GM12878 (cell line): Measurements from ENCODE around the gene DIDO1. TPM values are rescaled to one million over a fixed set of nuclear protein-coding genes. Genes with fewer than 3 reads are reported as not detected.
A peak's percentile ranks its signal among the peaks of the same experiment; 100 is the strongest.

Source experiments
- ATAC-seq: fragments of 200-7000 bp; cut with Tn5 transposase; 3 replicates; pipeline ENCODE4 v1.9.1; 2020; ENCODE audit warnings: mild to moderate bottlenecking, moderate library complexity
- BruUV-seq: library from RNA; stranded (reverse); fragments of 400-500 nt; replicated peaks from 2 replicates; lab custom pipeline; 2021; lab: Mats Ljungman, UMichigan
- CTCF ChIA-PET: fragments of 300-600 bp; sonication (Branson Sonifier 250); formaldehyde crosslinking; extraction: SDS; loops from one replicate; lab custom pipeline; 2021; ENCODE audit warnings: inconsistent platforms; lab: Yijun Ruan, JAX
- POLR2A ChIA-PET: fragments of 350-600 bp; formaldehyde crosslinking; extraction: SDS; loops from one replicate; lab custom pipeline; 2021; ENCODE audit warnings: inconsistent platforms; lab: Charles Lee
- RAD21 ChIA-PET: fragments of 300-600 bp; sonication (Branson Sonifier 250); formaldehyde crosslinking; loops from one replicate; lab custom pipeline; 2023; ENCODE audit warnings: antibody characterized with exemption; ENCODE audit not compliant: unreplicated experiment; lab: Charles Lee
- SMC1A ChIA-PET: fragments of 300-600 bp; sonication (Branson Sonifier 250); formaldehyde crosslinking; loops from one replicate; lab custom pipeline; 2023; ENCODE audit not compliant: unreplicated experiment, uncharacterized antibody; lab: Charles Lee
- DNase-seq: peaks from one replicate; pipeline ENCODE4 v3.0.0-alpha.2; 2011; ENCODE audit warnings: low read depth, low spot score
- FAIRE-seq: peaks from 3 replicates; lab custom pipeline; 2011; peaks lifted over from hg19 to GRCh38; lab: Jason Lieb, UNC
- H2AFZ ChIP-seq: 2 replicates; pipeline ENCODE4 v1.6.0; 2011; ENCODE audit warnings: low read depth, low read length, control low read depth; ENCODE audit not compliant: control insufficient read depth
- H3K27ac ChIP-seq: 2 replicates; pipeline ENCODE4 v1.5.1; 2011; ENCODE audit warnings: control low read depth; ENCODE audit not compliant: control insufficient read depth, insufficient read depth
- H3K27me3 ChIP-seq, 2 experiments: replicated peaks in 1 of 2; 2 replicates each; pipeline versions ENCODE4 v1.6.0 to v1.6.1; 2011; ENCODE audit warnings: low read length in 1 of 2; ENCODE audit not compliant: control insufficient read depth in 2 of 2, insufficient read depth in 2 of 2
- H3K36me3 ChIP-seq, 2 experiments: 2 replicates each; pipeline ENCODE4 v1.5.1; 2011; ENCODE audit warnings: low read length in 1 of 2; ENCODE audit not compliant: control insufficient read depth in 2 of 2, insufficient read depth in 2 of 2
- H3K4me1 ChIP-seq: 2 replicates; pipeline ENCODE4 v1.6.1; 2011; ENCODE audit warnings: mild to moderate bottlenecking, low read length, moderate library complexity, mixed read lengths; ENCODE audit not compliant: control insufficient read depth, insufficient read depth
- H3K4me2 ChIP-seq: 2 replicates; pipeline ENCODE4 v1.6.0; 2011; ENCODE audit warnings: control low read depth; ENCODE audit not compliant: control insufficient read depth, insufficient read depth
- H3K4me3 ChIP-seq: fragments of 200-600 bp; sonication (generic); 2 replicates; pipeline ENCODE4 v1.5.1; 2016
- H3K79me2 ChIP-seq: 2 replicates; pipeline ENCODE4 v1.6.0; 2011; ENCODE audit warnings: low read length; ENCODE audit not compliant: control insufficient read depth, insufficient read depth
- H3K9ac ChIP-seq: 2 replicates; pipeline ENCODE4 v1.8.0; 2011; ENCODE audit warnings: low read length, control low read depth, mixed read lengths; ENCODE audit not compliant: control insufficient read depth, insufficient read depth
- H3K9me3 ChIP-seq: replicated peaks from 3 replicates; pipeline ENCODE4 v1.5.1; 2011; ENCODE audit warnings: mild to moderate bottlenecking, low read length; ENCODE audit not compliant: control insufficient read depth, insufficient read depth
- H4K20me1 ChIP-seq: 2 replicates; pipeline ENCODE4 v1.6.0; 2011; ENCODE audit not compliant: control insufficient read depth, insufficient read depth
- ATF2 ChIP-seq: IDR thresholded peaks from 2 replicates; pipeline ENCODE4 v1.6.1; 2012; ENCODE audit warnings: low read length, inconsistent platforms
- CHD2 ChIP-seq: IDR thresholded peaks from 2 replicates; pipeline ENCODE4 v1.6.1; 2011; ENCODE audit warnings: low read depth, low read length, improper control_type of control experiment, borderline replicate concordance
- E2F8 ChIP-seq: fragments of 450-650 bp; IDR thresholded peaks from 2 replicates; pipeline ENCODE4 v1.6.1; 2018; ENCODE audit warnings: mild to moderate bottlenecking, low read depth, moderate library complexity; ENCODE audit not compliant: partially characterized antibody
- NBN ChIP-seq: fragments of 450-650 bp; IDR thresholded peaks from 2 replicates; pipeline ENCODE4 v1.6.1; 2016
- NR2F1 ChIP-seq: fragments of 450-650 bp; conservative IDR thresholded peaks from 2 replicates; pipeline ENCODE4 v1.6.1; 2017; ENCODE audit warnings: mild to moderate bottlenecking
- RELA ChIP-seq: fragments of 450-650 bp; IDR thresholded peaks from 2 replicates; pipeline ENCODE4 v1.8.0; 2014; ENCODE audit warnings: borderline replicate concordance; ENCODE audit not compliant: partially characterized antibody
- SMARCA5 ChIP-seq: fragments of 450-650 bp; IDR thresholded peaks from 2 replicates; pipeline ENCODE4 v1.6.1; 2017; ENCODE audit warnings: mild to moderate bottlenecking
- ZBTB11 ChIP-seq: fragments of 450-650 bp; formaldehyde crosslinking; IDR thresholded peaks from 2 replicates; pipeline ENCODE4 v1.5.0; 2022; ENCODE audit warnings: mild to moderate bottlenecking, missing genetic modification characterization
- ZSCAN29 ChIP-seq: fragments of 450-650 bp; IDR thresholded peaks from 2 replicates; pipeline ENCODE4 v1.6.1; 2017; ENCODE audit warnings: mild to moderate bottlenecking, moderate library complexity
- WGBS: methylation state at CpG from one replicate; pipeline ENCODE4 v1.1.6; 2016; ENCODE audit warnings: low lambda C conversion rate; ENCODE audit not compliant: insufficient replicate concordance, insufficient coverage; ENCODE audit errors: missing lambda C conversion rate; 5-methylcytosine and 5-hydroxymethylcytosine counted together
- in situ Hi-C: fragments of 300-500 bp; cut with MboI; formaldehyde crosslinking; loops from 9 replicates; pipeline ENCODE4 v1.14.3; 2018; ENCODE audit warnings: mixed read lengths
- intact Hi-C: fragments of 100-400 bp; cut with micrococcal nuclease; formaldehyde crosslinking; loops from one replicate; pipeline ENCODE4 v1.14.2; 2022; ENCODE audit not compliant: unreplicated experiment
- polyA plus RNA-seq, 11 experiments: library from polyadenylated mRNA; depleted of rRNA in 4 of 11; unstranded in 6 of 11; stranded (reverse) in 5 of 11; fragments of >200 nt; fragmentation: Nextera tagmentation in 4 of 11; fragmentation: Illumina TruSeq in 1 of 11; extraction: Ambion mirVana in 4 of 11; extraction: Trizol in 1 of 11; gene quantifications; 1 replicate in 1 of 11; 2 replicates in 10 of 11; pipeline versions ENCODE4 v1.2.1 to v1.2.3, GENCODE V29; 2011 to 2016; ENCODE audit warnings: inconsistent platforms in 2 of 11, missing spikeins in 2 of 11, low read depth in 1 of 11
- total RNA-seq, 4 experiments: library from RNA; depleted of rRNA in 3 of 4; stranded (reverse); fragments of >200 nt in 3 of 4; fragmentation: Illumina TruSeq in 1 of 4; extraction: Trizol in 1 of 4; gene quantifications; 2 replicates each; pipeline versions ENCODE4 v1.2.1 to v1.2.3, GENCODE V29; 2013 to 2021
- TF ChIP-seq, protein P1 (sequence below): fragments of 450-650 bp; formaldehyde crosslinking; IDR thresholded peaks from 2 replicates; pipeline ENCODE4 v1.4.0; 2022; ENCODE audit warnings: mild to moderate bottlenecking, moderate library complexity

DIDO1 gene
- total and polyA plus RNA-seq, 10 of the 15 experiments (the other 5 are each of a cell fraction or from before 2014, with no cell fraction given) = 5.5 to 56.4 (median 38.4) TPM

DNA sequence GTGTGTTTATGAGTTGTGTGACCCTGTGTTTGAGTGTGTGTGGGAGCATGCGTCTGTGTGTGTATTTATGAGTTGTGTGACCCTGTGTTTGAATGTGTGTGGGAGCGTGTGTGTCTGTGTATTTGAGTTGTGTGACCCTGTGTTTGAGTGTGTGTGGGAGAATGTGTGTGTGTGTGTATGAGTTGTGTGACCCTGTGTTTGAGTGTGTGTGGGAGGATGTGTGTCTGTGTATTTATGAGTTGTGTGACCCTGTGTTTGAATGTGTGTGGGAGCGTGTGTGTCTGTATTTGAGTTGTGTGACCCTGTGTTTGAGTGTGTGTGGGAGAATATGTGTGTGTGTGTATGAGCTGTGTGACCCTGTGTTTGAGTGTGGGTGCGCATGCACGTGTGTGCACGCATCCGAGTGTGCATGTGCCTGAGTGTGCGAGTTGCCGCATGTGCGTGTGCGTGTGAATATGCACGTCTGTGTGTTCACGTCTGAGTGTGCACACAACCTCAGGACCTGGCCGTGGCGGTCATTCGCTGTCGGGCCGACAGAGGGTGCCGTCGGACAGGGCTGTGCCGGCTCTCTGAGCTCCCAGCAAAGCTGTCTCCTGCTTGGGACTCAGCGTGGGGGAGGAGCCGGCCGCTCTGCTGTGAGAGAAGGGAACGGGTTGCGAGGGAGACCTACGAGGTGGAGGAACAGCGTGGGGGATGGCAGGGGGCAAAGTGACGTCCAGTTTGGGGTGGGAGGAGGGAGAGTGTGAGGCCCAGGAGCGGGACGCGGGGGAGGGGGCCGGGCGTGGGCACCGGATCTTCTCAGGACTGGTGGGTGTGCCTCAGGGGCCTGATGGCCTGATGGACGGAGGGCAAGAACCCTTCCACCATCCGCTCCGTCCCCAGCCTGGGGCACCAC, 45.9 kb upstream of the DIDO1 start:
- no peak overlapping the region for H3K9ac ChIP-seq
- CTCF ChIA-PET = interaction anchor here (0.6 to 1.6 kb wide), 20 partner anchors 8 to 543 kb away, joined by 3 to 9 read pairs (median 3); partner anchors contain the start of gene SLC17A9
- no peaks in the 10 kb centered on the region for H3K79me2 ChIP-seq
- POLR2A ChIA-PET = interaction anchor here (0.7 to 1.8 kb wide), 5 partner anchors 18 to 47 kb away, joined by 3 to 13 read pairs (median 3); no protein-coding TSS in a partner anchor
- no peak overlapping the region for H3K27ac ChIP-seq
- peak overlapping the region; percentile 34 for H2AFZ ChIP-seq
- FAIRE-seq (peak; percentile 82), DNase-seq (peak; percentile 49), ATAC-seq (peak; percentile 89)
- intact Hi-C loops = loop anchor here (1.0 to 2.0 kb wide), 2 partner anchors 37 to 205 kb away; no protein-coding TSS in a partner anchor
- 2% methylated on average over 27 of the region's 38 CpGs for WGBS
- H3K36me3 ChIP-seq = no peaks in the 10 kb centered on the region
- BruUV-seq = no TSS peak
- H3K4me3 ChIP-seq = no peak overlapping the region
- H4K20me1 ChIP-seq = no peaks in the 10 kb centered on the region
- RAD21 ChIA-PET = interaction anchor here (0.6 to 1.4 kb wide), 21 partner anchors 9 to 1148 kb away, joined by 3 to 16 read pairs (median 4); partner anchors contain the start of genes GID8, SLC17A9, TCFL5 and YTHDF1
- SMC1A ChIA-PET = interaction anchor here (0.6 to 1.7 kb wide), 8 partner anchors 18 to 209 kb away, joined by 4 to 15 read pairs (median 6); no protein-coding TSS in a partner anchor
- peaks cover 12% of the 10 kb centered on the region for H3K4me1 ChIP-seq
- H3K27me3 ChIP-seq = peaks cover 0 to 6% of the 10 kb centered on the region in 2 experiments; a peak in 2 of 4 replicates
- H3K4me2 ChIP-seq = peak overlapping the region; percentile 59
- H3K9me3 ChIP-seq = no peaks in the 10 kb centered on the region
- in situ Hi-C loops = no loop called here
- TF ChIP-seq ZSCAN29 = no peak
- TF ChIP-seq ZBTB11 (CRISPR knock-in tag) = no peak
- TF ChIP-seq E2F8 = no peak
- 0 out of 2 replicates have a peak, but pooled peaks have one; percentile 12 for TF ChIP-seq NR2F1
- peak; percentile 75; the same call in 1 of the 2 replicates for TF ChIP-seq NBN
- no peak for TF ChIP-seq RELA
- TF ChIP-seq SMARCA5 = peak; percentile 79; the same call in 1 of the 2 replicates
- no peak for TF ChIP-seq ATF2
- peak; percentile 79 for TF ChIP-seq CHD2
- TF ChIP-seq, protein P1, sequence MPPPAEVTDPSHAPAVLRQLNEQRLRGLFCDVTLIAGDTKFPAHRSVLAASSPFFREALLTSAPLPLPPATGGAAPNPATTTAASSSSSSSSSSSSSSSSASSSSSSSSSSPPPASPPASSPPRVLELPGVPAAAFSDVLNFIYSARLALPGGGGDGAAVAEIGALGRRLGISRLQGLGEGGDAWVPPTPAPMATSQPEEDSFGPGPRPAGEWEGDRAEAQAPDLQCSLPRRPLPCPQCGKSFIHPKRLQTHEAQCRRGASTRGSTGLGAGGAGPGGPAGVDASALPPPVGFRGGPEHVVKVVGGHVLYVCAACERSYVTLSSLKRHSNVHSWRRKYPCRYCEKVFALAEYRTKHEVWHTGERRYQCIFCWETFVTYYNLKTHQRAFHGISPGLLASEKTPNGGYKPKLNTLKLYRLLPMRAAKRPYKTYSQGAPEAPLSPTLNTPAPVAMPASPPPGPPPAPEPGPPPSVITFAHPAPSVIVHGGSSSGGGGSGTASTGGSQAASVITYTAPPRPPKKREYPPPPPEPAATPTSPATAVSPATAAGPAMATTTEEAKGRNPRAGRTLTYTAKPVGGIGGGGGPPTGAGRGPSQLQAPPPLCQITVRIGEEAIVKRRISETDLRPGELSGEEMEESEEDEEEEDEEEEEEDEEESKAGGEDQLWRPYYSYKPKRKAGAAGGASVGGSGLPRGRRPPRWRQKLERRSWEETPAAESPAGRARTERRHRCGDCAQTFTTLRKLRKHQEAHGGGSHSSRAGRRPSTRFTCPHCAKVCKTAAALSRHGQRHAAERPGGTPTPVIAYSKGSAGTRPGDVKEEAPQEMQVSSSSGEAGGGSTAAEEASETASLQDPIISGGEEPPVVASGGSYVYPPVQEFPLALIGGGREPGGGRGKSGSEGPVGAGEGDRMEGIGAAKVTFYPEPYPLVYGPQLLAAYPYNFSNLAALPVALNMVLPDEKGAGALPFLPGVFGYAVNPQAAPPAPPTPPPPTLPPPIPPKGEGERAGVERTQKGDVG = no peak
